Measurements from ENCODE around the gene ERH. TPM values are rescaled to one million over a fixed set of nuclear protein-coding genes. Genes with fewer than 3 reads are reported as not detected.

Gene ERH
- polyA plus RNA-seq, 3 donors, result 63.6 to 67.0 (median 64.3) TPM

DNA sequence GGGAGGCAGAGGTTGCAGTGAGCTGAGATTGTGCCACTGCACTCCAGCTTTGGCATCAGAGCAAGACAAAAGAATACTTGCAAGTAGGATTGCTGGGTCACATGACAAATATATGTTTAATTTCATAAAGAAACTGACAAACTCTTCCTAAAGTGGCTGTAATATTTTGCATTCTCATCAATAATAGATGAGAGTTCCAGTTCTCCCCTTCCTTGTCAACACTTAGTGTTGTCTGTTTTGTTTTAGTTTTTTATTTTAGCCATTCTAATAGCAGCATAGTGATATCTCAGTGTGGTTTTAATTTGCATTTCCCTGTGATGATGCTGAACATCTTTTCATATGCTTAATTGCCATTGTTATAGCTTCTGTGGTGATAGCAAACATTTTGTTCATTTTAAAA lies 31.5 kb upstream of the ERH start:
- H3K36me3 ChIP-seq (replicated peaks in 1 of 2; ENCODE audit: control insufficient read depth in 1 of 2, insufficient read depth in 2 of 2, low read length in 2 of 2), result peaks cover 20 to 33% of the 10 kb centered on the region in 2 donors
- TF ChIP-seq, protein P1, sequence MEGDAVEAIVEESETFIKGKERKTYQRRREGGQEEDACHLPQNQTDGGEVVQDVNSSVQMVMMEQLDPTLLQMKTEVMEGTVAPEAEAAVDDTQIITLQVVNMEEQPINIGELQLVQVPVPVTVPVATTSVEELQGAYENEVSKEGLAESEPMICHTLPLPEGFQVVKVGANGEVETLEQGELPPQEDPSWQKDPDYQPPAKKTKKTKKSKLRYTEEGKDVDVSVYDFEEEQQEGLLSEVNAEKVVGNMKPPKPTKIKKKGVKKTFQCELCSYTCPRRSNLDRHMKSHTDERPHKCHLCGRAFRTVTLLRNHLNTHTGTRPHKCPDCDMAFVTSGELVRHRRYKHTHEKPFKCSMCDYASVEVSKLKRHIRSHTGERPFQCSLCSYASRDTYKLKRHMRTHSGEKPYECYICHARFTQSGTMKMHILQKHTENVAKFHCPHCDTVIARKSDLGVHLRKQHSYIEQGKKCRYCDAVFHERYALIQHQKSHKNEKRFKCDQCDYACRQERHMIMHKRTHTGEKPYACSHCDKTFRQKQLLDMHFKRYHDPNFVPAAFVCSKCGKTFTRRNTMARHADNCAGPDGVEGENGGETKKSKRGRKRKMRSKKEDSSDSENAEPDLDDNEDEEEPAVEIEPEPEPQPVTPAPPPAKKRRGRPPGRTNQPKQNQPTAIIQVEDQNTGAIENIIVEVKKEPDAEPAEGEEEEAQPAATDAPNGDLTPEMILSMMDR (IDR thresholded peaks at IDR 0.05), result no peak
- peaks cover 4% of the 10 kb centered on the region for H4K20me1 ChIP-seq (ENCODE audit: insufficient read depth, low read length)
- Mint-ChIP-seq H3K27ac (no peak overlapping the region), H3K4me1 (peaks cover 16% of the 10 kb centered on the region), H3K36me3 (peaks cover 36 to 50% of the 10 kb centered on the region in 2 donors), H3K27me3 (ENCODE audit: low read depth in 3 of 3) (no peaks in the 10 kb centered on the region), H3K9me3 (peaks cover 0 to 4% (median 0%) of the 10 kb centered on the region in 7 donors), H3K4me3 (no peak overlapping the region)
- H3K9me3 ChIP-seq (replicated peaks in 1 of 2; ENCODE audit: control insufficient read depth in 1 of 2, insufficient read depth in 1 of 2, low read length in 2 of 2), result no peaks in the 10 kb centered on the region
- H3K79me2 ChIP-seq (ENCODE audit: insufficient read depth, low read length), result peaks cover 41% of the 10 kb centered on the region
- H3K27me3 ChIP-seq (ENCODE audit: control insufficient read depth in 2 of 2, insufficient read depth in 2 of 2, low read length in 2 of 2), result no peaks in the 10 kb centered on the region
- no peak for DNase-seq
- H3K27ac ChIP-seq (ENCODE audit: low read depth in 1 of 2, low read length in 2 of 2), result no peak overlapping the region
- intact Hi-C loops (cut with micrococcal nuclease), result no loop called here
- no peak overlapping the region for H3K4me3 ChIP-seq (replicated peaks in 1 of 3; ENCODE audit: low read depth in 2 of 3, low read length in 3 of 3)
- H2AFZ ChIP-seq (ENCODE audit: insufficient read depth, low read depth, low read length, poor library complexity, severe bottlenecking), result no peak overlapping the region
- no peak overlapping the region for H3K4me2 ChIP-seq (replicated peaks; ENCODE audit: extremely low read depth, low read length, poor library complexity, severe bottlenecking)
- peaks cover 12 to 13% of the 10 kb centered on the region in 2 donors for H3K4me1 ChIP-seq (ENCODE audit: control insufficient read depth in 1 of 2, insufficient read depth in 2 of 2, low read length in 2 of 2)
- no peak overlapping the region for H3K9ac ChIP-seq (ENCODE audit: insufficient read depth, low read length, poor library complexity, severe bottlenecking)

- peaks cover 41 to 57% of the 10 kb centered on the region in 2 donors for H3K36me3 Mint-ChIP-seq
- Histone ChIP-seq H3K27me3 (ENCODE audit: control insufficient read depth in 2 of 2, insufficient read depth in 2 of 2, low read length in 2 of 2) (no peaks in the 10 kb centered on the region), H3K4me1 (ENCODE audit: control insufficient read depth in 1 of 2, insufficient read depth in 2 of 2, low read length in 2 of 2) (peaks cover 10 to 17% of the 10 kb centered on the region in 2 donors), H3K27ac (ENCODE audit: low read depth in 1 of 2, low read length in 2 of 2) (peak overlapping the region in 1 of 2 donors; percentile 71), H3K9ac (ENCODE audit: insufficient read depth, low read length, poor library complexity, severe bottlenecking) (no peak overlapping the region), H3K4me2 (replicated peaks; ENCODE audit: extremely low read depth, low read length, poor library complexity, severe bottlenecking) (peak overlapping the region; percentile 15), H4K20me1 (ENCODE audit: insufficient read depth, low read length) (no peaks in the 10 kb centered on the region), H3K9me3 (replicated peaks in 1 of 2; ENCODE audit: control insufficient read depth in 1 of 2, insufficient read depth in 1 of 2, low read length in 2 of 2) (no peaks in the 10 kb centered on the region), H3K36me3 (replicated peaks in 1 of 2; ENCODE audit: control insufficient read depth in 1 of 2, insufficient read depth in 2 of 2, low read length in 2 of 2) (peaks cover 27 to 40% of the 10 kb centered on the region in 2 donors), H3K4me3 (replicated peaks in 1 of 3; ENCODE audit: low read depth in 2 of 3, low read length in 3 of 3) (no peak overlapping the region), H3K79me2 (ENCODE audit: insufficient read depth, low read length) (peaks cover 30% of the 10 kb centered on the region), H2AFZ (ENCODE audit: insufficient read depth, low read depth, low read length, poor library complexity, severe bottlenecking) (no peak overlapping the region)
- intact Hi-C loops (cut with micrococcal nuclease), result no loop called here
- H3K4me1 Mint-ChIP-seq, result peaks cover 21% of the 10 kb centered on the region
- H3K27me3 Mint-ChIP-seq (ENCODE audit: low read depth in 3 of 3), result no peaks in the 10 kb centered on the region
- TF ChIP-seq, protein P1 (IDR thresholded peaks at IDR 0.05), result no peak
- DNase-seq, result peak; percentile 48 to 56 (median 51)
- H3K27ac Mint-ChIP-seq, result peak overlapping the region; percentile 4 to 75 (median 27)
- peak overlapping the region in 1 of 2 donors; percentile 58 for H3K4me3 Mint-ChIP-seq
- peaks cover 0 to 4% (median 0%) of the 10 kb centered on the region in 7 donors for H3K9me3 Mint-ChIP-seq
- 40% methylated on average over 4 of the region's 6 CpGs for WGBS (ENCODE audit: insufficient coverage)
These were observed 30.3 kb upstream of the ERH start for GRCh38 chr14:69428289-69428998.
